HG03442 (cell line): ENCODE results near the gene MLKL.
"Not testable (repeated sequence)": the region's sequence is repeated elsewhere in the genome, so short reads cannot be mapped to it uniquely, and the experiment has no call there.

Experiments
- ATAC-seq: cut with Tn5 transposase; IDR thresholded peaks from one replicate; pipeline ENCODE4 v1.9.1; 2021; ENCODE audit warnings: mild to moderate bottlenecking, moderate library complexity; ENCODE audit not compliant: unreplicated experiment

The MLKL gene

GRCh38 chr16:74652883-74653282 lies 47.8 kb downstream of the MLKL start:
- ATAC-seq = not testable (repeated sequence)

- ATAC-seq = no peak
Observed at GRCh38 chr16:74652249-74652648, 48.4 kb downstream of the MLKL start.

GRCh38 chr16:74651841-74652240 lies 48.8 kb downstream of the MLKL start:
- no peak for ATAC-seq

GRCh38 chr16:74650966-74651567 lies 49.6 kb downstream of the MLKL start:
- no peak for ATAC-seq

GRCh38 chr16:74649839-74650504 lies 50.7 kb downstream of the MLKL start:
- ATAC-seq = no peak

GRCh38 chr16:74641969-74642368 lies 58.7 kb downstream of the MLKL start:
- ATAC-seq = no peak

- ATAC-seq = no peak
Observed at GRCh38 chr16:74637742-74638453, 62.8 kb downstream of the MLKL start.

- no peak for ATAC-seq
Observed at GRCh38 chr16:74635303-74635702, 65.4 kb downstream of the MLKL start.

GRCh38 chr16:74633686-74634085 lies 67.0 kb downstream of the MLKL start:
- ATAC-seq = no peak

GRCh38 chr16:74627506-74628220 lies 73.0 kb downstream of the MLKL start:
- no peak for ATAC-seq

- peak; percentile 48 for ATAC-seq
Observed at GRCh38 chr16:74626741-74627416, 73.8 kb downstream of the MLKL start.

GRCh38 chr16:74625500-74626350 lies 74.9 kb downstream of the MLKL start:
- ATAC-seq = no peak

GRCh38 chr16:74623839-74624235 lies 76.8 kb downstream of the MLKL start:
- ATAC-seq = no peak

- peak; percentile 39 for ATAC-seq
Observed at GRCh38 chr16:74623214-74623838, 77.3 kb downstream of the MLKL start.

GRCh38 chr16:74622005-74622404 lies 78.7 kb downstream of the MLKL start:
- no peak for ATAC-seq
